GM10847 (cell line): ENCODE measurements around the gene SLC35F3.

Experiments
- POLR2A ChIP-seq: IDR thresholded peaks from 2 replicates; pipeline ENCODE4 v1.6.1; 2011; ENCODE audit not compliant: insufficient read length; ENCODE audit errors: extremely low read depth

The SLC35F3 gene

DNA sequence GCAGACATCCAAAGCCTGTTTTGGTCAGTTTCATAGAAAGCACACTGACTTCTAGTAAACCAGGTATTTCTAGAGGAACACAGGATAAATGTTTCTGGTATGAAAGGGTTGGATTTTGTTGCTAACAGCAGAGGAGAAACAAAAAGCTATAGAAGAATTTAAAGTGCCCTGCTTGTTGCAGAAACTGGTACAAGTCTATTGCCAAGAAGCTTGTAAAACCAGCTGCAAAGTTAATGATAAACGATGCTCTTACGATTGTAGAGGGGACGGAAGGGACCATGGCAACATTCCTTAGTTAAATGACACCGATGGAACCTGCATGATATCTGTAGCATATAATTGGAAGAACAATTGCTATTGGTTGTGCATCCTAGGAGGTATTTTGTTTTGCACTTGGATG lies 40.1 kb downstream of the SLC35F3 start:
- no peak for TF ChIP-seq POLR2A

DNA sequence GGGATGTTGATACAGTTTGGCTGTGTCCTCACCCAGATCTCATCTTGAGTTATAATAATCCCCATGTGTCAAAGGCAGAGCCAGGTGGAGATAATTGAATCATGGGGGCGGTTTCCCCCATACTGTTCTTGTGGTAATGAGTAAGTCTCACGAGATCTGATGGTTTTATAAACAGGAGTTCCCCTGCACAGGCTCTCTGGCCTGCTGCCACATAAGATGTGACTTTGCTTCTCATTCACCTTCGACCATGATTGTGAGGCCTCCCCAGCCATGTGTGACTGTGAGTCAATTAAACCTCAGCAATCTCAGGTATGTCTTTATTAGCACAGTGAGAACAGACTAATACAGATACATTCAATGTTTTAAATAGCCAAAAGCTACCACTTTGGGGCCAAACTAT lies 41.1 kb downstream of the SLC35F3 start:
- no peak for TF ChIP-seq POLR2A

DNA sequence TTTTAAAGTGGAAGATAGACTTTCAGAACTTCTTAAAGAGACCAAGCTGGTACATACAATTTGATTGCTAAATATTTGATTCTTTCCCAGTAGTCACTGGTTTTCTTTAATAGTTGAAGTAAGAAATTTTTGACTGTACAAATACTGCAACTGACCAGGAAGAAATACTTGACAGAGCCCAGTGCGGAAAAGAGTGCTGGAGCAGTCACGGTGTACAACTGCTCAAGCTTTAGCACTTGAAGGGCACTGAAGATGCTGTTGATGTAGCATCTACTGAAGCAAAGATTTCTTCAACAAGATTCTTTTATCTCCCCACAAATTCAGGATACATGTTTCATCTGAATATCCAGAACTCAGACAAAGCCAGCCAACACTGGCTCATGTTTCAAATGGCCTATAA lies 41.5 kb downstream of the SLC35F3 start:
- no peak for TF ChIP-seq POLR2A

DNA sequence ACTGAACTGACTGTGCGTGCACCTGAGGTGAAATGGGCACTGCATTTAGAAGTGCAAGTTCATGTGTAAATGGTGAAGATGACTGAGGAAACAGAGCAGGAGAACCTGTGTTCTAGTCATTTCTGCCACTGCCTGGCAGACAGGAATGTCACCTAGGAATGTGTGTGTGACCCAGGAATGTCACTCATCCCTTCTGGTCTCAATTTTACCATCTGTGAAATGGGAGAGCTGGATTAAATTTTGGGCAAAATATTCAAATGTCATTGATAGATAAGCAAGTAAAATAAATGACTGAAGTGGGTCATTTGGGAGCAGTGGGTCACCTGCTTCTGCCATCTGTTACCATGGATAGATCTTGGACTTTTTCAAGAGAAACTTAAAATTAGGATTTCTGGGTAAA lies 42.2 kb downstream of the SLC35F3 start:
- TF ChIP-seq POLR2A, result no peak

DNA sequence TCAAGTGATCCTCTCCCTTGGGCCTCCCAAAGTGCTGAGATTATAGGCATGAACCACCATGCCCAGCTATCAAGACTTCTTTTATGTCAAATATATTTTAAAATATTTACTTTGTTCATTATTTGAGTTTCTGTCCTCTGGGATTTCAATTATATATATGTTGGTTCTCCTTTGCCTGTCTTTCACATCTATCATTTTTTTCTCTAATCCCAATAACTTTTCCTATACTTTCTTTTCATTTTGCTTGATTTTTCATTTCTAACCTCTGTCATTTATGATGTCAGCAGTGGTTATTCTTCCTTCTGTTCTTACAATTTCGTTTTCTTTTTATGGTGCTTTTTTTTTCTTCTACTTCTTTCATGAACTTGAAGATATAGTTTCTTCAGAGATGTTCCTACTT lies 47.3 kb downstream of the SLC35F3 start:
- no peak for TF ChIP-seq POLR2A

DNA sequence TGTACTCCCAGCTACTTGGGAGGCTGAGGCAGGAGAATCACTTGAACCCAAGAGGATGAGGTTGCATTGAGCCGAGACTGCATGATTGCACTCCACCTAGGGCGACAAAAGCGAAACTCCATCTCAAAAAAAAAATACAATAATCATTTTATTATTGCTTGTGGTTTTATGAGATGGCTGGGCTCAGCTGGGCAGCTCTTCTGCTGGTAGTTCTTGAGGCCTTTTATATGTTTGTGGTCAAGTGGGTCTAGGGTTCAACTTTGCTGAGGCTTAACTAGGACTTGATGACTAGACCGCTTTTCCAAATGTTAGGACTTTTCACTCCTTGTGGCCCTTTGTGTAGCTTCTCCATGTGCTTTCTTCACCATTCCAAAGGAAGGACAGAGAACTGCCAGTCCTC lies 53.2 kb downstream of the SLC35F3 start:
- TF ChIP-seq POLR2A, result no peak

DNA sequence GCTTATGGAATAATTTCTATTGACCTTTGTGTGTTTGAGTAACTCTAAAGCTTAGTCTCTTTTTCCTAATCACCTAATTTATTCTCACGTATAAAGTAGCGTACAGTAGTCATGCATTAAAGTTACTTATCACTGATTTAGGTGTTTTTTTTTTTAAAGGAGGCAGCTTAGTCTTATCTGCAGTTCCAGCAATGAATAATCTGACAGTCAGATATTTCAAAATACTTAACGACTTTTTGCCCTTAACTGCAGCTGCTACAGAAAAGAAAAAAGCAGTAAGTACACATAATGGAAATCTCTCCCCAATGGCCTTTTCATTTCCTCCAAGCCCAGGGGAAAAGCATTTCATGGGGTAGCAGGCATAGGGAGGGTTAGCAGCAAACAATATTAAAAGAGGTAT lies 54.6 kb downstream of the SLC35F3 start:
- no peak for TF ChIP-seq POLR2A

DNA sequence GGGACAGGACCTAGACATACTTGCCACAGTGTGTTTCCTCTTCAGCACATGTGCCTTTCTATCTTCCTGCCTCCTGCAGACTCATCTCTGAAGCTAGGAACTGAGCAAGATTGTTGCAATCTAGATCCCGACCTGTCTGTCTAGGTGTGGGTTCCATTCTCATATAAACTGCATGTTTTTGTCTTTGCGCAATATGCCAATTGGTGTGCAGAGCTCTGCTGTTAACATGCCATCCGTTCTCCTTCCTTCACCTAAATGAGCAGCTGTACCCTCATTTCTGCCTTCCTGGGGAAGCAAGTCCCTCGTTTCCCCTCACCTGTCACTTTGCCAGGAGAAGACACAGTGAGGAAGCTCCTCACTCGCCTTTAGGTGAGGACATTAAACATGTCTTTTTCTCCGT lies 55.5 kb downstream of the SLC35F3 start:
- TF ChIP-seq POLR2A, result no peak

DNA sequence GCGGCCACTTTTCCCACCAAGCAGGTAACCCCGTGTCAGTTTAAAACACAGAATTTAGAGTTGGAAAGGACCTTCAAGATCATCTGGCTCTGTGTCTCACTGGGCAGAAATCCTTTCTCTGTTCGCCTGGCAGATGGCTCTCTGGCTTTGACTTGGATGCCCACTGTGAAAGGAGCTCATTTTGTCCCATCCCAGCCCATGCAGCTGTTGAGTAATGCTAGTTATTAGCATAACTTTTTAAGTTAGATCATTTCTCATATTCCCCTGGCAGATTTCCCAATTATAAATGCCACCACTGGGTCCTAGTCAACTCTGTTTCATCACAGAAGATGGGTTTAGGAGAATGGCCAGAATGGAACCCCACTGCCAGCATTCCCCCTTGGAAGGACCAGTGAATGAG lies 55.9 kb downstream of the SLC35F3 start:
- no peak for TF ChIP-seq POLR2A

DNA sequence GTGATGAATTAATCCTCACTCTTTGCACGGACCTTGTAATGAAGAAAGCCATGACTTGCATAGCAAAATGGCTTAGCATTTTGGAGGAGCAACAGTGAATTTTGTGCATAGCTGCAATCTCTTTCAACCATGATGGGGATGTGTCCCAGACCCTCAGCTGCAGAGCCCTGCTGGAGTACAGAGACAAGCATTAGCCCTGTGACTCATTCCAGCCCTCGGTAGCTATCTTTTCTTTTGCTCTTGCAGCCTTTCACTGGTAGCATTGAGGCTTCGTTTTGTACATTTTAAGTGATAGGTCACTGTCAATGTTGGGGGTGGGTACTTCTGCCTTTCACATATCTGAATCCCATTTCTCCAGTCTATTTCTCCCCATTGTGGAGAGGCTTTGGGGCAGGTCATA lies 58.4 kb downstream of the SLC35F3 start:
- no peak for TF ChIP-seq POLR2A

DNA sequence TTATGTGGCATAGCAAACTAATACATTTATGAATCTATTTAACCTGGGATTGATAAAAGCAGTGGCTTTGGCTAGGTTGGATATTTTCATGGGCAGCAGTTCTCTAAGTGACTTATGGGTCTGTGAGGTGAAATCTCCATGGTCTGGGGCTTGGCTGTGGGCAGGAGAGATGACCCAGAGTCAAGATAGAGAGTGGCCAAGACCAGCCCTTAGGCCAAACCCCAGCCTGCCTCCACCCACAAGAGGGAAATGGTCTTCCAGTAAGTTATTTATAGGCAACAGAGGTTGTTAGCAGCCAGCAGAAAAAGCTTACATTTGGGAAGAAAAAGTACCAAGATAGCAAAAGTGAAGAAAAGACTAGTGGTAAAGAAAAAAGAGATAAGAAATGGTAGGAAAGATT lies 61.4 kb downstream of the SLC35F3 start:
- TF ChIP-seq POLR2A, result no peak

DNA sequence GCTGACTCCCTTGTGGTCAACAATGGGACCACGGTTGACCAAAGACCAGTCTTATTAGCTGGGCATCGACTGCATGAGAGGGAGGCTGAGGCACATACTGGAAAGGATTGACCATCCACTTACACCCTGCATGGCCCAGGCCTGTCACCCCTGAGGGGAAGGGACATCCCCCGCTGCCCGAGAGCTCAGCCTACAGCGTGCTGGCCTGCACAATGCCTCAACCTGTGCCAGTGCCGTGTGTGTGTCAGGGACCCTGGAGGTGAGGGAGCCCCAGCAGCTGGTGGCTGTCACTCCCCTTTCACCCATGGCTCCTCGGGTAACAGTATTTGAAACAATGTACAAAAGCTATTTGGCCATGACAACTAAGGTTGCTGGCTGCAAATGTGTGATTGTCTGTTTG lies 67.3 kb downstream of the SLC35F3 start:
- TF ChIP-seq POLR2A, result no peak

DNA sequence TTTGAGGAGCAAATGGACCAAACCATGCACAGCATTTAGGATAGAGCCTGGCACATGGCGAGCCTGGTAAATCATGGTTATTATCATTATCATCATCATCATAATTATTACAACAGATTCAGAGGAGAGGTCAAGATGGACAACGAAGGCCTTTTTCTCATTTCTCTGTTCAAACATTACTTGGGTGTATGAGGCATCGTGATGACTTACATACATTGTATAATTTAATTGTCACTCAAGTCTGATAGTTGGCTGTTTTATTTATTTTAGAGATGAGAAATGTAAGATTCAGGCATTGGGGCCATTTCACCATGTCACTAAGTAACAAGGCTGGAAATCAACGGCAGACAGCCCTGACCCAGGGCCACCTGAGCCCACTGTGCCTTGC lies 68.1 kb downstream of the SLC35F3 start:
- TF ChIP-seq POLR2A, result no peak

DNA sequence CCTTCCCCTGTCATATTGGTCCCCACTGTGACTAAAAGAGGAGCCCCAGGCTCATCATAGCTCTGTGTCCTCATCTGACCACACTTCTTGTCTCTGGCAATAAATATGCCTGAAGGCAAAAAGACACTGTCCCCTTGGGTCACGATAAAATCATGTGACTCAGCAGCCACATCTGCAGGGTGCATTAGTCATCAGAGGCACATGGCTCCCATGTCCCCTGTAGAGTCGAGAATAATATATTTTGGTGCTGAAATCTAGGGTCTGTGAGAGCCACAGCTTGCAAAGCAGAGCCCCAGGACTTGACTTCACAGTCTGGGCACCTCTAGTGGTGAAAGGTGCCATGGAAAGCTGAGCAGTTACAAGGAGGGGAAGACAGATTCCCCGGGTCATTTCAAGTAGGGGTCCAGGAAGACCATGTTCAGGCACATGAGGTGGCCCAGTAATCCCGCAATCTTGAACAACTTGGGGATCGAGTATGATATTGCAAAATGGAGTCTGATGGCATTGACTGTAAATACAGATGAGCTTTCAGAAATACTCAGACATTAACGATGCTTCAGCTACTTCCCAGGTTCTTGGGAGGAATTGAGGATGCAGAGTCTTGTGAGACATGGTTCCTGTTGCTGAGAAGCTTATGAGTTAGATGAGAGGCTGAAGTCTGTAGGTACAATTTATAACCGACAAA lies 68.6 kb downstream of the SLC35F3 start:
- TF ChIP-seq POLR2A, result no peak

DNA sequence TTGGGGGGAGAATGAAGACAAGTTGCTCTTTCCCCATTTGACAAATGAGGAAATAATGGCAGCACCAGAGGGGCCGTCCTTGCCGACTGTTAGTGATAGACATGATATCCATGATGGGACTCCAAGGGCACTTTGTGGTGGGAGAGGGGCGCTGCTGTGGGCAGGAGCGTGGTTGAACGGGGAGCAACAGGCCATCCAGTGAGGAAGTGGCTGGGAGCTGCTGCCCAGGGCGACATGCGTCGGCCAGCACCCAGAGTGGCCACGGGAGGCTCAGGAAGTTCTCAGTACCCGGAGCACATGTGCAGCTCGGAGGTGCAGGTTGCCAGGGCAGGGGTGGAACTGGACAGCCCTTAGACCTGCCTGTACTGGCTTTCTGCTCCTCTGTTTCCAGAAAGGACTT lies 71.0 kb downstream of the SLC35F3 start:
- no peak for TF ChIP-seq POLR2A

DNA sequence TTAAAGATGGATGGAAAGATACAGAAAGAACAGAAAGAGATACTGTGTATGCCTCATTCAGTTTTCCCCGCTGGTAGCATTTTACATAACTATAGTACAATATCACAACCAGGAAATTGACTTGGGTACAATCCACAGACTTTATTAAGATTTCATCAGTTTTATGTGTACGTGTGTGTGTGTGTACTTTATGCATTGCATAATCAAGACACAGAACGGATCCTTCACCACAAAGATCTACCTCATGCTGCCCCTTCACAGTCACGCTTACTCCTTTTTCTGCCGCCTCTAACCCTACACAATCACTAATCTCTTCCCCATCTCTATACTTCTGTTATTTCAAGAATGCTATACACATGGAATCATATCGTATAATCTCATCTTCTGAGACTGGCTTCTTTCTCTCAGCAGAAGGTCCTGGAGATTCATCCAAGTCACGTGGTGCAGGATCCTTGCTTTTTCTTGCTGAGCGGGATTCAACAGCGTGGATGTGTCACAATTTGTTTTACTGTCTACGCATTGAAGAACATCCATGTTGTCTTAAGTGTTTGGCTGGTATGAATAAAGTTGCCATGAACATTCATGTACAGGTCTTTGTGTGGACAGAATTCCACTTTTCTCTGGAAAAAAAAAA lies 76.7 kb downstream of the SLC35F3 start:
- no peak for TF ChIP-seq POLR2A

DNA sequence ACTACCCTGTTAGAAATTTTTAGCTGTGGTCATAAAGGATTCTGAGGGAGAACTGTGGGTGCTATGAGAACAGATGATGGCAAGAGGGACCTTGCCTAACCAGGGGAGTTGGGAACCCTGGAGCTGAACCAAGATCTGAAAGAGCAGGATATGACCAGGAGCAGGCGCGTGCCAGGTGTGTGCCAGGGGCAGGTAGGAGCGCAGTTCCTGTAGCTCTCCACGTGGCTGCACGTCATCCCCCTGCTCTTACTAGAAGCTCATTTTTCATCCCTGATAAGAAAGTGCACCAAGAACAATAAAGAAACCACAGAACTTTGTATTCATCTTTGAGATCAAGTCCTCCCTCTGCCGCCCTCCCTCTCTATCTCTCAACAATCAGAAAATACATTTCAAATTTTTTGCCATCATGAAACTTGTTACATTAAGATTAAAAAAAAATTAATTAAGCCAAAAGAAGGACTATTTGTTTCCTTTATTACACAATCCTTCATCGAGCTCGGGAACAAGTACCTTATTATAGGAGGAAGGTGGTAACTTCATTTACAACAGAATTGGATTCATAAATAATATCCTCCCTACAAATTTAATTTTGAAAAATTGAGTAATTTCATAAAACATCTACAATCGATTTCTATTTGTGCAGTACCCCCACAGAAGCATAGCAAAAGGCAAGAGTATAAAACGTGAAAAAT lies 78.5 kb downstream of the SLC35F3 start:
- TF ChIP-seq POLR2A, result no peak

DNA sequence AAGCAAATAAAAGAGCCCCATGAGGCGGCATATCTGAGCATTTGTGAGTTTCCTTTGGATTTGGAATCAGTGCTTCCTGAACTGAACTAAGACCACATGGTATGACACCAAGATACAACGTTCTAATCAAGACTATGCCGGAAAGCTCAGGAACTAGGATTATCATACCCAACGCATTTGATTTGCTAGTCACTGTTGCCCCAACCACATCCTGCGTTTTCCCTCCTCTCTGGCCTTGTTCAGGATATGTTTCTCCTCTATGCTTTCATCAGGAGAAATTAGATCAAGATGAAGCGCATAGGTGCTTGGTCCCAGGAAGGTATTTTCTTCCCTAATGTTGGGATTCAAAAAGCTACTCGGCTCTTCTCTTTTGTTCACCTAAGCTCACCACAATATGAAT lies 79.3 kb downstream of the SLC35F3 start:
- TF ChIP-seq POLR2A, result no peak
